CD8-positive, alpha-beta memory T cell (primary cell): Measurements from ENCODE around the gene IGFL4. TPM values are rescaled to one million over a fixed set of nuclear protein-coding genes. Genes with fewer than 3 reads are reported as not detected.

Experiments used
- CTCF ChIA-PET: fragments of 350-600 bp; sonication (Branson Sonifier 250); formaldehyde crosslinking; loops from one replicate; lab custom pipeline; 2021; ENCODE audit warnings: antibody characterized with exemption; lab: Charles Lee
- POLR2A ChIA-PET: fragments of 350-600 bp; sonication (Branson Sonifier 250); formaldehyde crosslinking; loops from one replicate; lab custom pipeline; 2021; ENCODE audit warnings: antibody characterized with exemption; lab: Charles Lee
- DNase-seq, 5 donors: peaks; one replicate each; pipeline versions ENCODE4 v3.0.0 to v3.0.0-alpha.2; 2020 to 2022; ENCODE audit warnings: mixed read lengths in 1 of 5
- H3K27ac ChIP-seq: one replicate; pipeline ENCODE4 v1.7.0; 2013; ENCODE audit warnings: low read depth, mild to moderate bottlenecking, low read length, moderate library complexity
- H3K27me3 ChIP-seq: 2 replicates; pipeline ENCODE4 v1.7.0; 2013; ENCODE audit warnings: low read length, mild to moderate bottlenecking; ENCODE audit not compliant: insufficient read depth, poor library complexity, severe bottlenecking
- H3K36me3 ChIP-seq: 2 replicates; pipeline ENCODE4 v1.7.0; 2013; ENCODE audit warnings: mild to moderate bottlenecking, low read length, moderate library complexity; ENCODE audit not compliant: insufficient read depth
- H3K4me1 ChIP-seq: 2 replicates; pipeline ENCODE4 v1.7.0; 2013; ENCODE audit warnings: mild to moderate bottlenecking, low read length, moderate library complexity; ENCODE audit not compliant: insufficient read depth
- H3K4me3 ChIP-seq: 2 replicates; pipeline ENCODE4 v1.7.0; 2013; ENCODE audit warnings: mild to moderate bottlenecking, low read length
- H3K9me3 ChIP-seq: 2 replicates; pipeline ENCODE4 v1.7.0; 2013; ENCODE audit warnings: mild to moderate bottlenecking, low read length
- H3K27ac Mint-ChIP-seq, 8 donors: one replicate each; pipeline ENCODE4 v1.8.0; 2020 to 2021; ENCODE audit warnings: mixed read lengths in 8 of 8, mild to moderate bottlenecking in 6 of 8, inconsistent platforms in 3 of 8, moderate library complexity in 3 of 8
- H3K27me3 Mint-ChIP-seq, 2 donors: one replicate each; pipeline ENCODE4 v1.8.0; 2020 to 2021; ENCODE audit warnings: mixed read lengths in 2 of 2, mild to moderate bottlenecking in 1 of 2, moderate library complexity in 1 of 2
- H3K36me3 Mint-ChIP-seq, 3 donors: one replicate each; pipeline ENCODE4 v1.8.0; 2020 to 2021; ENCODE audit warnings: mixed read lengths in 3 of 3, inconsistent platforms in 1 of 3, mild to moderate bottlenecking in 1 of 3
- H3K4me1 Mint-ChIP-seq, 3 donors: one replicate each; pipeline ENCODE4 v1.8.0; 2020 to 2021; ENCODE audit warnings: mixed read lengths in 3 of 3, inconsistent platforms in 1 of 3, mild to moderate bottlenecking in 1 of 3
- H3K4me3 Mint-ChIP-seq, 7 donors: one replicate each; pipeline ENCODE4 v1.8.0; 2020 to 2021; ENCODE audit warnings: mixed read lengths in 7 of 7, mild to moderate bottlenecking in 6 of 7, moderate library complexity in 4 of 7, inconsistent platforms in 2 of 7
- H3K9me3 Mint-ChIP-seq, 5 donors: one replicate each; pipeline ENCODE4 v1.8.0; 2020 to 2022; ENCODE audit warnings: mixed read lengths in 5 of 5, mild to moderate bottlenecking in 3 of 5, moderate library complexity in 2 of 5, inconsistent platforms in 1 of 5
- polyA plus RNA-seq: library from polyadenylated mRNA; unstranded; fragments of 300-500 nt; fragmentation: Illumina TruSeq; gene quantifications from one replicate; pipeline ENCODE4 v1.2.3, GENCODE V29; 2021
- total RNA-seq, 2 experiments: library from RNA; stranded (reverse); gene quantifications; one replicate each; pipeline ENCODE4 v1.2.3, GENCODE V29; 2021

Gene IGFL4
- total and polyA plus RNA-seq, 3 experiments from 2014 or later = not detected

- Histone ChIP-seq H3K27me3 (peaks cover 6% of the 10 kb centered on the region), H3K36me3 (no peaks in the 10 kb centered on the region), H3K27ac (no peak overlapping the region), H3K4me1 (peaks cover 15% of the 10 kb centered on the region), H3K9me3 (no peaks in the 10 kb centered on the region), H3K4me3 (no peak overlapping the region)
- no peak overlapping the region for H3K27ac Mint-ChIP-seq
- H3K9me3 Mint-ChIP-seq = no peaks in the 10 kb centered on the region
- H3K4me1 Mint-ChIP-seq = peaks cover 11 to 21% (median 12%) of the 10 kb centered on the region in 3 donors
- peaks cover 0 to 3% (median 0%) of the 10 kb centered on the region in 3 donors for H3K36me3 Mint-ChIP-seq
- ChIA-PET POLR2A (no interaction called here), CTCF (no interaction called here)
- H3K4me3 Mint-ChIP-seq = no peak overlapping the region
- DNase-seq = no peak
- peaks cover 9 to 31% of the 10 kb centered on the region in 2 donors for H3K27me3 Mint-ChIP-seq
Observed at GRCh38 chr19:46022061-46022430, 18.8 kb downstream of the IGFL4 start.

DNA sequence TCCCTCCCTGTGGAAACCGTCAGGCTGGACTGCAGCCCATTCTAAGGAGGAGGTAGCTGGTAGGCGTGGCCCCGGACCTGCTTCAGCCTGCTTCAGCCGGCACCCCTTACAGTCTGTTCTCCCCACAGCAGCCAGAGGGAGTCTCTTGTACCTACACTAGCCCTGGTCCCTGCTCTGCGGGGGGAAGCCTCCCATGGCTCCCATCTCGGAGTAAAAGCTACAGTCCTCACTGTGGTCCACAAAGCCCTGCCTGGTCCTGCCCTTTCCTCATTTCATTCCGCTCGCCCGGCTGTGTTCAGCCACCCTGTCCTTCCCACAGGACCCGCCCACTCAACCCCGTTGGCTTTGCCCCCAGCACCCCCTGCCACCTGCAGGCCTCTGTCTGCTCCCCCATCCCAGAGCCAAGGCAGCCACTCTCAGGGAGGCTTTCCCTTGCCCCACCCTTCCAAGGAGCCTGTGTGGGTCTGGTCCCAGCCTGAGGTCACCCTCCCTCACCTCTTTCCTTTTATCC lies 19.2 kb downstream of the IGFL4 start:
- peaks cover 0 to 3% (median 0%) of the 10 kb centered on the region in 3 donors for H3K36me3 Mint-ChIP-seq
- ChIA-PET CTCF (no interaction called here), POLR2A (no interaction called here)
- H3K36me3 ChIP-seq = no peaks in the 10 kb centered on the region
- no peak overlapping the region for H3K27ac ChIP-seq
- DNase-seq = no peak
- peaks cover 9 to 27% of the 10 kb centered on the region in 2 donors for H3K27me3 Mint-ChIP-seq
- H3K27ac Mint-ChIP-seq = no peak overlapping the region
- H3K27me3 ChIP-seq = peaks cover 6% of the 10 kb centered on the region
- H3K4me3 ChIP-seq = no peak overlapping the region
- H3K9me3 Mint-ChIP-seq = no peaks in the 10 kb centered on the region
- H3K4me3 Mint-ChIP-seq = no peak overlapping the region
- H3K4me1 ChIP-seq = peaks cover 17% of the 10 kb centered on the region
- H3K9me3 ChIP-seq = no peaks in the 10 kb centered on the region
- H3K4me1 Mint-ChIP-seq = peaks cover 12 to 20% (median 15%) of the 10 kb centered on the region in 3 donors

DNA sequence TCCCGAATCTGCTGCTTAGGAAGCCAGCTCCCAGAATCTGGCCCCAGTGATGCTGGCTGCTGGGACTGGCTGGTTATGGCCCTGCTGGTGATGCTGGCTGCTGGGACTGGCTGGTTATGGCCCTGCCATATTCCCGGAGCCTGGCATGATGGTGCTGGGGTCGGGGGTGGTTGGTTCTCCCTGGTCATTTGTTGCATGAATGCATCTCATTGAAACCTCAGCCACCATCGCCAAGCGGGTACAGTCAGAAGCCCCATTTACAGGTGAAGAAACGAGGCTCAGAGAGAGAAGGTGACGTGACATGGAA lies 20.0 kb downstream of the IGFL4 start:
- no peak overlapping the region for H3K4me3 ChIP-seq
- no peak overlapping the region for H3K27ac Mint-ChIP-seq
- DNase-seq = no peak
- peaks cover 12% of the 10 kb centered on the region for H3K4me1 ChIP-seq
- peaks cover 6% of the 10 kb centered on the region for H3K27me3 ChIP-seq
- POLR2A ChIA-PET = no interaction called here
- no peaks in the 10 kb centered on the region for H3K9me3 Mint-ChIP-seq
- H3K36me3 ChIP-seq = no peaks in the 10 kb centered on the region
- H3K36me3 Mint-ChIP-seq = peaks cover 0 to 3% (median 0%) of the 10 kb centered on the region in 3 donors
- no peaks in the 10 kb centered on the region for H3K9me3 ChIP-seq
- H3K4me3 Mint-ChIP-seq = no peak overlapping the region
- no peak overlapping the region for H3K27ac ChIP-seq
- H3K27me3 Mint-ChIP-seq = peaks cover 9 to 22% of the 10 kb centered on the region in 2 donors
- CTCF ChIA-PET = interaction anchor here (5.0 kb wide), 1 partner anchor 8 kb away, joined by 23 read pairs; no protein-coding TSS in a partner anchor
- H3K4me1 Mint-ChIP-seq = peaks cover 7 to 19% (median 13%) of the 10 kb centered on the region in 3 donors

- peak overlapping the region in 1 of 7 donors; percentile 67 for H3K4me3 Mint-ChIP-seq
- Histone ChIP-seq H3K36me3 (no peaks in the 10 kb centered on the region), H3K27ac (no peak overlapping the region), H3K27me3 (peaks cover 11% of the 10 kb centered on the region), H3K4me3 (no peak overlapping the region), H3K4me1 (peaks cover 10% of the 10 kb centered on the region), H3K9me3 (no peaks in the 10 kb centered on the region)
- no peak overlapping the region for H3K27ac Mint-ChIP-seq
- ChIA-PET POLR2A (interaction anchor here (0.6 kb wide), 1 partner anchor 14 kb away, joined by 3 read pairs; no protein-coding TSS in a partner anchor), CTCF (interaction anchor here (1.4 to 5.0 kb wide), 2 partner anchors 9 to 10 kb away, joined by 4 to 23 read pairs; no protein-coding TSS in a partner anchor)
- peaks cover 13 to 21% (median 19%) of the 10 kb centered on the region in 3 donors for H3K4me1 Mint-ChIP-seq
- no peak for DNase-seq
- peaks cover 13 to 17% of the 10 kb centered on the region in 2 donors for H3K27me3 Mint-ChIP-seq
- peaks cover 0 to 3% (median 0%) of the 10 kb centered on the region in 3 donors for H3K36me3 Mint-ChIP-seq
- H3K9me3 Mint-ChIP-seq = no peaks in the 10 kb centered on the region
Observed at GRCh38 chr19:46019270-46019669, 21.5 kb downstream of the IGFL4 start.

GRCh38 chr19:46018729-46019251 lies 22.0 kb downstream of the IGFL4 start:
- Mint-ChIP-seq H3K36me3 (peaks cover 0 to 3% (median 0%) of the 10 kb centered on the region in 3 donors), H3K27me3 (peaks cover 12 to 14% of the 10 kb centered on the region in 2 donors), H3K27ac (no peak overlapping the region), H3K4me1 (peaks cover 13 to 22% (median 19%) of the 10 kb centered on the region in 3 donors), H3K9me3 (no peaks in the 10 kb centered on the region), H3K4me3 (peak overlapping the region in 2 of 7 donors; percentile 67 to 72)
- no peak for DNase-seq
- Histone ChIP-seq H3K4me3 (no peak overlapping the region), H3K27ac (no peak overlapping the region), H3K36me3 (no peaks in the 10 kb centered on the region), H3K4me1 (peaks cover 10% of the 10 kb centered on the region), H3K9me3 (no peaks in the 10 kb centered on the region), H3K27me3 (peaks cover 8% of the 10 kb centered on the region)
- POLR2A ChIA-PET = interaction anchor here (0.6 kb wide), 1 partner anchor 15 kb away, joined by 3 read pairs; no protein-coding TSS in a partner anchor
- CTCF ChIA-PET = interaction anchor here (1.4 to 5.0 kb wide), 2 partner anchors 9 to 10 kb away, joined by 4 to 23 read pairs; no protein-coding TSS in a partner anchor

GRCh38 chr19:46017874-46018675 lies 22.7 kb downstream of the IGFL4 start:
- H3K27me3 ChIP-seq = peaks cover 6% of the 10 kb centered on the region
- Mint-ChIP-seq H3K36me3 (peaks cover 0 to 1% (median 0%) of the 10 kb centered on the region in 3 donors), H3K27ac (no peak overlapping the region), H3K27me3 (peaks cover 7 to 11% of the 10 kb centered on the region in 2 donors), H3K9me3 (no peaks in the 10 kb centered on the region), H3K4me3 (peak overlapping the region in 3 of 7 donors; percentile 23 to 72 (median 67)), H3K4me1 (peaks cover 13 to 22% (median 19%) of the 10 kb centered on the region in 3 donors)
- DNase-seq = no peak
- H3K9me3 ChIP-seq = no peaks in the 10 kb centered on the region
- ChIA-PET POLR2A (no interaction called here), CTCF (interaction anchor here (1.0 to 5.0 kb wide), 6 partner anchors 10 to 247 kb away, joined by 3 to 23 read pairs (median 5); partner anchors contain the start of genes CCDC61 and IRF2BP1)
- H3K36me3 ChIP-seq = no peaks in the 10 kb centered on the region
- no peak overlapping the region for H3K27ac ChIP-seq
- H3K4me3 ChIP-seq = no peak overlapping the region
- peaks cover 10% of the 10 kb centered on the region for H3K4me1 ChIP-seq

GRCh38 chr19:46017095-46017429 lies 23.7 kb downstream of the IGFL4 start:
- ChIA-PET CTCF (interaction anchor here (1.0 to 5.0 kb wide), 10 partner anchors 9 to 248 kb away, joined by 3 to 23 read pairs (median 5); partner anchors contain the start of genes CCDC61 and IRF2BP1), POLR2A (interaction anchor here (1.6 kb wide), 1 partner anchor 131 kb away, joined by 5 read pairs; the partner anchor contains the start of gene IRF2BP1)
- H3K9me3 Mint-ChIP-seq = no peaks in the 10 kb centered on the region
- peak overlapping the region in 1 of 8 donors; percentile 55 for H3K27ac Mint-ChIP-seq
- H3K36me3 Mint-ChIP-seq = peaks cover 0 to 1% (median 0%) of the 10 kb centered on the region in 3 donors
- Histone ChIP-seq H3K9me3 (no peaks in the 10 kb centered on the region), H3K27me3 (peaks cover 5% of the 10 kb centered on the region), H3K27ac (no peak overlapping the region), H3K4me3 (no peak overlapping the region), H3K36me3 (no peaks in the 10 kb centered on the region), H3K4me1 (peaks cover 10% of the 10 kb centered on the region)
- no peak for DNase-seq
- H3K27me3 Mint-ChIP-seq = peaks cover 7 to 11% of the 10 kb centered on the region in 2 donors
- peak overlapping the region; percentile 68 to 96 (median 91) for H3K4me3 Mint-ChIP-seq
- H3K4me1 Mint-ChIP-seq = peaks cover 13 to 22% (median 19%) of the 10 kb centered on the region in 3 donors
